Brain pericyte (primary cell): ENCODE results near the gene AFMID.
"Not testable (repeated sequence)": the region's sequence is repeated elsewhere in the genome, so short reads cannot be mapped to it uniquely, and the experiment has no call there.

Source experiments
- DNase-seq: peaks from one replicate; pipeline ENCODE4 v3.0.0-alpha.2; 2012; ENCODE audit warnings: low read depth, low spot score

The AFMID gene

GRCh38 chr17:78238823-78239488 is 51.8 kb downstream of the AFMID start:
- no peak for DNase-seq

- DNase-seq = no peak
Observed at GRCh38 chr17:78239489-78239931, 52.3 kb downstream of the AFMID start.

GRCh38 chr17:78240012-78240655 is 53.0 kb downstream of the AFMID start:
- DNase-seq = no peak

GRCh38 chr17:78240839-78241238 is 53.7 kb downstream of the AFMID start:
- no peak for DNase-seq

GRCh38 chr17:78241277-78242023 is 54.3 kb downstream of the AFMID start:
- no peak for DNase-seq

- DNase-seq = no peak
Observed at GRCh38 chr17:78242024-78242742, 55.0 kb downstream of the AFMID start.

GRCh38 chr17:78247304-78247703 is 60.1 kb downstream of the AFMID start:
- no peak for DNase-seq

- no peak for DNase-seq
Observed at GRCh38 chr17:78248051-78248914, 61.1 kb downstream of the AFMID start.

- no peak for DNase-seq
Observed at GRCh38 chr17:78249074-78249817, 62.1 kb downstream of the AFMID start.

- no peak for DNase-seq
Observed at GRCh38 chr17:78249818-78250806, 63.0 kb downstream of the AFMID start.

GRCh38 chr17:78250891-78251772 is 64.0 kb downstream of the AFMID start:
- peak; percentile 41 for DNase-seq

- DNase-seq = no peak
Observed at GRCh38 chr17:78251773-78252103, 64.6 kb downstream of the AFMID start.

- DNase-seq = no peak
Observed at GRCh38 chr17:78252111-78252634, 65.0 kb downstream of the AFMID start.

GRCh38 chr17:78252701-78253635 is 65.8 kb downstream of the AFMID start:
- no peak for DNase-seq

GRCh38 chr17:78253636-78253945 is 66.4 kb downstream of the AFMID start:
- not testable (repeated sequence) for DNase-seq

GRCh38 chr17:78253946-78254672 is 66.9 kb downstream of the AFMID start:
- no peak for DNase-seq
